ENCODE data around the gene C2orf92. TPM values are rescaled to one million over a fixed set of nuclear protein-coding genes. Genes with fewer than 3 reads are reported as not detected.

C2orf92 gene
- total and polyA plus RNA-seq, 7 donors, result 0.89 to 3.6 (median 1.9) TPM

GRCh38 chr2:97739020-97739892 is 69.7 kb downstream of the C2orf92 start:
- ATAC-seq, result peak in 1 of 4 donors; percentile 8
- intact Hi-C loops (cut with DNase I), result no loop called here
- WGBS, 3 donors, result 85 to 88% (median 86%) methylated on average over 22 to 23 of the region's 23 CpGs
- H3K4me3 ChIP-seq, result no peak overlapping the region
- no peaks in the 10 kb centered on the region for H3K36me3 ChIP-seq (ENCODE audit: insufficient read depth in 1 of 2, low read depth in 1 of 2)
- H3K27ac ChIP-seq, result no peak overlapping the region
- H3K9me3 ChIP-seq, result no peaks in the 10 kb centered on the region
- TF ChIP-seq CTCF (IDR thresholded peaks at IDR 0.05), result no peak
- H3K4me1 ChIP-seq, result no peaks in the 10 kb centered on the region
- no peak for DNase-seq
- no peaks in the 10 kb centered on the region for H3K27me3 ChIP-seq (ENCODE audit: insufficient read depth in 3 of 3, low read length in 2 of 3)

- H3K27ac ChIP-seq, result no peak overlapping the region
- no peaks in the 10 kb centered on the region for H3K4me1 ChIP-seq
- WGBS, 3 donors, result 85 to 92% (median 87%) methylated on average over 5 of the region's 5 CpGs
- intact Hi-C loops (cut with DNase I), result no loop called here
- DNase-seq (no peak), ATAC-seq (no peak)
- H3K27me3 ChIP-seq (ENCODE audit: insufficient read depth in 3 of 3, low read length in 2 of 3), result no peaks in the 10 kb centered on the region
- H3K4me3 ChIP-seq, result no peak overlapping the region
- TF ChIP-seq CTCF (IDR thresholded peaks at IDR 0.05), result no peak
- H3K9me3 ChIP-seq, result no peaks in the 10 kb centered on the region
- no peaks in the 10 kb centered on the region for H3K36me3 ChIP-seq (ENCODE audit: insufficient read depth in 1 of 2, low read depth in 1 of 2)
Measured at GRCh38 chr2:97739893-97740245, 70.4 kb downstream of the C2orf92 start.

GRCh38 chr2:97740590-97741182 is 71.2 kb downstream of the C2orf92 start:
- Histone ChIP-seq H3K4me3 (no peak overlapping the region), H3K4me1 (no peaks in the 10 kb centered on the region), H3K27ac (no peak overlapping the region), H3K27me3 (ENCODE audit: insufficient read depth in 3 of 3, low read length in 2 of 3) (no peaks in the 10 kb centered on the region), H3K9me3 (no peaks in the 10 kb centered on the region), H3K36me3 (ENCODE audit: insufficient read depth in 1 of 2, low read depth in 1 of 2) (peaks cover 0 to 4% of the 10 kb centered on the region in 2 donors)
- DNase-seq, result no peak
- intact Hi-C loops (cut with DNase I), result no loop called here
- TF ChIP-seq CTCF (IDR thresholded peaks at IDR 0.05), result peak; percentile 57
- 34 to 40% (median 38%) methylated on average over 19 of the region's 19 CpGs for WGBS, 3 donors
- peak; percentile 32 to 79 (median 70) for ATAC-seq

GRCh38 chr2:97741251-97741650 is 71.7 kb downstream of the C2orf92 start:
- H3K27ac ChIP-seq, result no peak overlapping the region
- peaks cover 0 to 6% of the 10 kb centered on the region in 2 donors for H3K36me3 ChIP-seq (ENCODE audit: insufficient read depth in 1 of 2, low read depth in 1 of 2)
- no peaks in the 10 kb centered on the region for H3K9me3 ChIP-seq
- DNase-seq (no peak), ATAC-seq (no peak)
- no peak for TF ChIP-seq CTCF (IDR thresholded peaks at IDR 0.05)
- H3K4me3 ChIP-seq, result no peak overlapping the region
- intact Hi-C loops (cut with DNase I), result no loop called here
- no peaks in the 10 kb centered on the region for H3K4me1 ChIP-seq
- H3K27me3 ChIP-seq (ENCODE audit: insufficient read depth in 3 of 3, low read length in 2 of 3), result no peaks in the 10 kb centered on the region
- WGBS, 3 donors, result 78 to 82% (median 79%) methylated on average over 20 of the region's 20 CpGs

Data from psoas muscle (tissue), 8 donors.